SU-DHL-6 (cell line): ENCODE results near the gene SLC7A5.
"Not testable (repeated sequence)": the region's sequence is repeated elsewhere in the genome, so short reads cannot be mapped to it uniquely, and the experiment has no call there.

ENCODE experiments used
- EZH2phosphoT487 ChIP-seq: fragments of 200-600 bp; sonication (generic), shearing (Covaris generic); conservative IDR thresholded peaks from 2 replicates; pipeline ENCODE4 v1.6.1; 2018; ENCODE audit warnings: mild to moderate bottlenecking, antibody characterized with exemption, low read length, moderate library complexity, mixed read lengths
- TF ChIP-seq, protein P1 (sequence below): fragments of 200-600 bp; sonication (generic); IDR thresholded peaks from one replicate; pipeline ENCODE4 v1.5.1; 2017; ENCODE audit warnings: antibody characterized with exemption, mild to moderate bottlenecking, low read length, moderate library complexity; ENCODE audit not compliant: insufficient read depth, poor library complexity, severe bottlenecking

DNA sequence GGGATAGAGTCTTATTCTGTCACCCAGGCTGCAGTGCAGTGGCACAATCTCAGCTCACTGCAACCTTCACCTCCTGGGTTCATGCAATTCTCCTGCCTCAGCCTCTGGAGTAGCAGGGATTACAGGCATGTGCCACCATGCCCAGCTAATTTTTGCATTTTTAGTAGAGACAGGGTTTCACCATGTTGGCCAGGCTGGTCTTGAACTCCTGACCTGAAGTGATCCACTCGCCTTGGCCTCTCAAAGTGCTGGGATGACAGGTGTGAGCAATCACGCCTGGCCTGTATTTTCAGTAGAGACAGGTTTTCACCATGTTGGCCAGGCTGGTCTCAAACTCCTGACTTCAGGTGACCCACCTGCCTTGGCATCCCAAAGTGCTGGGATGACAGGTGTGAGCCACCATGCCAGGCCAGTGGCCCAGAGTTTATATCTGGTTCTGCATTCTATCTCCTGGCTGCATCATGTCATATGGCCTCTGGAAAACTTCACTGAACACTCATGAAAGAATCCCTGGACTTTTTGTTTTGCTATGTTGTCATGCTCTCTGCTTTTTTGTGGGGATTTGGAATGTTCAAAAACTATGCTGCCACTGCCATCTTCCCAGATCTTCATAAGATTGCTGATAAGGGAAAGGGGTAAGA, 81.7 kb downstream of the SLC7A5 start:
- TF ChIP-seq, protein P1, sequence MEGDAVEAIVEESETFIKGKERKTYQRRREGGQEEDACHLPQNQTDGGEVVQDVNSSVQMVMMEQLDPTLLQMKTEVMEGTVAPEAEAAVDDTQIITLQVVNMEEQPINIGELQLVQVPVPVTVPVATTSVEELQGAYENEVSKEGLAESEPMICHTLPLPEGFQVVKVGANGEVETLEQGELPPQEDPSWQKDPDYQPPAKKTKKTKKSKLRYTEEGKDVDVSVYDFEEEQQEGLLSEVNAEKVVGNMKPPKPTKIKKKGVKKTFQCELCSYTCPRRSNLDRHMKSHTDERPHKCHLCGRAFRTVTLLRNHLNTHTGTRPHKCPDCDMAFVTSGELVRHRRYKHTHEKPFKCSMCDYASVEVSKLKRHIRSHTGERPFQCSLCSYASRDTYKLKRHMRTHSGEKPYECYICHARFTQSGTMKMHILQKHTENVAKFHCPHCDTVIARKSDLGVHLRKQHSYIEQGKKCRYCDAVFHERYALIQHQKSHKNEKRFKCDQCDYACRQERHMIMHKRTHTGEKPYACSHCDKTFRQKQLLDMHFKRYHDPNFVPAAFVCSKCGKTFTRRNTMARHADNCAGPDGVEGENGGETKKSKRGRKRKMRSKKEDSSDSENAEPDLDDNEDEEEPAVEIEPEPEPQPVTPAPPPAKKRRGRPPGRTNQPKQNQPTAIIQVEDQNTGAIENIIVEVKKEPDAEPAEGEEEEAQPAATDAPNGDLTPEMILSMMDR, result not testable (repeated sequence)
- TF ChIP-seq EZH2phosphoT487, result not testable (repeated sequence)
